Measurements from ENCODE around the gene CD22.

DNA sequence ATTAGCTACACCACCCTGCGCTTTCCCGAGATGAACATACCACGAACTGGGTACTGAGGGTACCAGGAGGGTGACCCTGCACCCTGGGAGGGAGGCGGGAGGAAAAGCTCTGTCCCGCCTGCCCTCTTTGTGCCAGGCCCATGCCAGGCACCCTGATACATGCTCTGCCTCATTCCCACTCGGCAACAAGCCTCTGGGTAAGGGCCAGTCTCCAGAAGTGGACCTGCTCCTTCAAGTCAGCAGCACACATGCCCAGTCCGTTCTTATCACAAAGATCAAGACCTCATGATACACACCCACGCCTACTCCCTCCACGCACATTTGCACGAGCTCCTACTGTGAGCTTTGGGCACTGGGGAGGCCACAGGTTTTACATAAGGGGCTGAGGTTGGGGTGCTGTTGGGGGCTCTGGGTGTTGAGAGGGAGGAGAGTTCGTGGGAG lies 16.7 kb downstream of the CD22 start:
- TF ChIP-seq POLR2A (IDR thresholded peaks at IDR 0.05), result no peak
- TF ChIP-seq, protein P1, sequence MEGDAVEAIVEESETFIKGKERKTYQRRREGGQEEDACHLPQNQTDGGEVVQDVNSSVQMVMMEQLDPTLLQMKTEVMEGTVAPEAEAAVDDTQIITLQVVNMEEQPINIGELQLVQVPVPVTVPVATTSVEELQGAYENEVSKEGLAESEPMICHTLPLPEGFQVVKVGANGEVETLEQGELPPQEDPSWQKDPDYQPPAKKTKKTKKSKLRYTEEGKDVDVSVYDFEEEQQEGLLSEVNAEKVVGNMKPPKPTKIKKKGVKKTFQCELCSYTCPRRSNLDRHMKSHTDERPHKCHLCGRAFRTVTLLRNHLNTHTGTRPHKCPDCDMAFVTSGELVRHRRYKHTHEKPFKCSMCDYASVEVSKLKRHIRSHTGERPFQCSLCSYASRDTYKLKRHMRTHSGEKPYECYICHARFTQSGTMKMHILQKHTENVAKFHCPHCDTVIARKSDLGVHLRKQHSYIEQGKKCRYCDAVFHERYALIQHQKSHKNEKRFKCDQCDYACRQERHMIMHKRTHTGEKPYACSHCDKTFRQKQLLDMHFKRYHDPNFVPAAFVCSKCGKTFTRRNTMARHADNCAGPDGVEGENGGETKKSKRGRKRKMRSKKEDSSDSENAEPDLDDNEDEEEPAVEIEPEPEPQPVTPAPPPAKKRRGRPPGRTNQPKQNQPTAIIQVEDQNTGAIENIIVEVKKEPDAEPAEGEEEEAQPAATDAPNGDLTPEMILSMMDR (IDR thresholded peaks at IDR 0.05), result no peak

All from tibial nerve (tissue), 3 donors.